Measurements from ENCODE around the gene RUNX1. TPM values are rescaled to one million over a fixed set of nuclear protein-coding genes. Genes with fewer than 3 reads are reported as not detected.

Gene RUNX1
- polyA plus RNA-seq, 1 of the 3 experiments (the other 2 are of a cell fraction): 17.1 TPM

- Histone ChIP-seq H4K20me1 (ENCODE audit: insufficient read depth) (no peaks in the 10 kb centered on the region), H3K4me1 (ENCODE audit: control insufficient read depth in 1 of 2, insufficient read depth in 2 of 2, low read depth in 1 of 2, low read length in 1 of 2) (peaks cover 3 to 5% of the 10 kb centered on the region in 2 experiments; a peak in 2 of 4 replicates), H3K4me2 (peak overlapping the region; percentile 13; the same call in 1 of the 2 replicates), H3K27ac (ENCODE audit: low read depth in 2 of 2, low read length in 1 of 2) (peak overlapping the region in 1 of 2 experiments; percentile 31; a peak in 2 of 4 replicates), H3K9ac (no peak overlapping the region), H2AFZ (ENCODE audit: low read depth) (no peak overlapping the region), H3F3A (replicated peaks; ENCODE audit: insufficient read depth) (peaks cover 4% of the 10 kb centered on the region), H3K4me3 (ENCODE audit: low read depth in 2 of 2, low read length in 1 of 2) (no peak overlapping the region), H3K36me3 (replicated peaks in 1 of 2; ENCODE audit: control insufficient read depth in 1 of 2, insufficient read depth in 2 of 2, low read length in 1 of 2) (no peaks in the 10 kb centered on the region), H3K9me2 (no peaks in the 10 kb centered on the region), H3K79me2 (ENCODE audit: insufficient read depth) (no peaks in the 10 kb centered on the region), H3K27me3 (ENCODE audit: insufficient read depth) (no peaks in the 10 kb centered on the region), H3K9me3 (no peaks in the 10 kb centered on the region)
- no peak for DNase-seq
- ChIA-PET CTCF (no interaction called here), POLR2A (no interaction called here)
- TF ChIP-seq SMC3 (IDR thresholded peaks at IDR 0.05; ENCODE audit: low read depth, low read length) (no peak), CHD2 (IDR thresholded peaks at IDR 0.05; ENCODE audit: low read length, partially characterized antibody) (no peak), MXI1 (IDR thresholded peaks at IDR 0.05; ENCODE audit: low read depth, low read length) (no peak), JUND (IDR thresholded peaks at IDR 0.05) (peak; percentile 36), PBX3 (IDR thresholded peaks at IDR 0.05) (no peak), EP300 (IDR thresholded peaks at IDR 0.05; ENCODE audit: borderline replicate concordance in 1 of 2, low read depth in 1 of 2, low read length in 1 of 2) (0 out of 4 replicates have a peak, but pooled peaks of 1 of the 2 experiments have one; percentile 13), GABPA (IDR thresholded peaks at IDR 0.05; ENCODE audit: low read depth) (no peak), NFIC (IDR thresholded peaks at IDR 0.05; ENCODE audit: borderline replicate concordance) (no peak; the same call in 1 of the 2 replicates), MEF2A (IDR thresholded peaks at IDR 0.05; ENCODE audit: borderline replicate concordance, low read depth) (no peak), SIN3A (IDR thresholded peaks at IDR 0.05; ENCODE audit: borderline replicate concordance, low read depth, low read length) (no peak), TEAD4 (IDR thresholded peaks at IDR 0.05; ENCODE audit: borderline replicate concordance, insufficient read depth) (no peak), YY1 (IDR thresholded peaks at IDR 0.05; ENCODE audit: low read depth) (no peak), RFX5 (IDR thresholded peaks at IDR 0.05; ENCODE audit: low read length) (no peak), MAX (IDR thresholded peaks at IDR 0.05; ENCODE audit: low read depth) (no peak), REST (IDR thresholded peaks at IDR 0.05; ENCODE audit: low read depth, low read length) (no peak), EZH2phosphoT487 (IDR thresholded peaks at IDR 0.05; ENCODE audit: borderline replicate concordance, low read depth) (no peak), ELF1 (IDR thresholded peaks at IDR 0.05) (no peak), FOSL2 (IDR thresholded peaks at IDR 0.05; ENCODE audit: borderline replicate concordance, low read depth) (peak; percentile 15; the same call in 1 of the 2 replicates), RAD21 (IDR thresholded peaks at IDR 0.05; ENCODE audit: low read length) (no peak), TCF12 (IDR thresholded peaks at IDR 0.05) (no peak), POLR2AphosphoS5 (IDR thresholded peaks at IDR 0.05; ENCODE audit: low read depth, low read length) (no peak), CTCF (IDR thresholded peaks at IDR 0.05) (no peak), ZBTB33 (IDR thresholded peaks at IDR 0.05; ENCODE audit: borderline replicate concordance, low read depth) (no peak)
Observed at GRCh38 chr21:34915364-34915841, 133.7 kb downstream of the RUNX1 start.
